Stimulated activated CD4-positive, alpha-beta T cell treated with anti-CD3 and anti-CD28 coated beads, Interleukin-1b, Interleukin-23, amount 100 ng/mL, for 24 hours (primary cell): Measurements from ENCODE around the gene CFAP221.
"Not testable (repeated sequence)": the region's sequence is repeated elsewhere in the genome, so short reads cannot be mapped to it uniquely, and the experiment has no call there.

Experiments used
- DNase-seq, 4 experiments: peaks; one replicate each; pipeline ENCODE4 v3.0.0-alpha.2; 2020; ENCODE audit warnings: low read depth in 4 of 4, low spot score in 1 of 4

The CFAP221 gene

DNA sequence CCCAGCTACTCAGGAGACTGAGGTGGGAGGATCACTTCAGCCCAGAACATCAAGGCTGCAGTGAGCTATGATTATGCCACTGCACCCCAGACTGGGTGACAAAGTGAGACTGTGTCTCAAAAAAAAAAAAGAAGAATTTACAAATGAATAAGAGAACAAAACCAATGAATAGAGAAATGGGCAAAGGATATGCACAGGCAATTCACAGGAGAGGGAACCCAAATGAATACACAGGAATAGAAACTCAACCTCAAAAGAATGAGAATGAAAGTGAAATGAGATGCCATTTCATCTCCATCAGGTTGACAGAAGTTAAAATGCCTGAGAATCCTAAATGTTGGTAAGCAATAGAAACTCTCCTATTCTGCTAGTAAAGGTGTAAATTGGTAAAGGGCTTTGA is 40.2 kb downstream of the CFAP221 start:
- no peak for DNase-seq

DNA sequence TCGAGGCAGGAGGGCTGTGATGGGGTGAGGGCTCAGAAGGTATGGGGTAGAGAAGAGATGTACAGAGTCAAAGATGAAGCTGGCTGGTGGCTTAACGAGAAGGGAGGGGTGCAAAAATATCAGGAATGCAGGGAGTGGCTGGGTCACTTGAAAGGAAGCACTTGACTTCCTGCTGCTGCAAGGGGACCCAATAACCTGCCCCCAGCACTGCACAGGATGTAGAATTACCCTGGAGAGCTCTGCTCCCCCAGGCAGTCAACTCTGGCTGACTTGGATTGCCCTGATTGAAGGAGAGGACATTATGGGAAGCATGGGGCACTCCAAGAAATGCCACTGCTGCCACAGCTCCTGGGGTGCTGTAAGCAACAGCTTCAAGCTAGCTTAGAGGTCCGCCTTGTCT is 41.8 kb downstream of the CFAP221 start:
- no peak for DNase-seq

DNA sequence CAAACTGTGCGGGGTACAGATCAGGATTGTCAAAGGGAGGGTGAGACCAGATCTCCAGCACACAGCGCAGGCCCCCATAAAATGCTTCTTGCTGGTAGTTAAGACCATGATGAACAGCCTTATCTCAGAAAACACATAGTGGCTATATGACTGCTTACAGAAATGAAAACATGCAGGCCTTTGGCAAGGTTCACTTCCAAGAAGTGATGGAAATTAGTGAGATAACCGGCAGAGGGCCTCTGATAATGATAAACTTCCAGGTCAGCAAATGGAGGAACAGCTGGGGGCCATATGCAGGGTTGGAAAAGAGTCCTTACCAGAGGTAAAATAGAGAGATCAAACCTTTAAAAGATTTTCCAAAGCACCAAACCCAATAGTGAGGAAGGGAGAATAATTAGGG is 46.6 kb downstream of the CFAP221 start:
- DNase-seq, result no peak

DNA sequence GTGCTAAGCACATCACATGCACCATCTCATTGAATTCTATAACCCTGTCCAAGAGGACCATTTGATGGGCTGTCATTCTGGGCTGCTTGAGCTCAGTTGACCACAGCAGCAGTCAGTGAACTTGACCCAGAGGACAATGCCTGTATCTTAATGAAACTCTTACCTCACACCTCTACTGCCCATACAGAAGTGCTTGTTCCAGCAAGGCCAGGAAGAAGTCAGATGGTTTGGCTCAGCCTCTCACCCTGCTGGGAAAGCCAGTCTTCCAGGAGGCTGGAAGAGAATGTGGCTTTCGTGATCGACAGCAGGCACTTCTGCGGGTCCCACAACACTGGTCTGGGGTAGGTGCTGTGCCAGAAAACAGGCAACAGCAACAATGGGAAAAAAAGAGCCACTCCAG is 47.3 kb downstream of the CFAP221 start:
- DNase-seq, result no peak

DNA sequence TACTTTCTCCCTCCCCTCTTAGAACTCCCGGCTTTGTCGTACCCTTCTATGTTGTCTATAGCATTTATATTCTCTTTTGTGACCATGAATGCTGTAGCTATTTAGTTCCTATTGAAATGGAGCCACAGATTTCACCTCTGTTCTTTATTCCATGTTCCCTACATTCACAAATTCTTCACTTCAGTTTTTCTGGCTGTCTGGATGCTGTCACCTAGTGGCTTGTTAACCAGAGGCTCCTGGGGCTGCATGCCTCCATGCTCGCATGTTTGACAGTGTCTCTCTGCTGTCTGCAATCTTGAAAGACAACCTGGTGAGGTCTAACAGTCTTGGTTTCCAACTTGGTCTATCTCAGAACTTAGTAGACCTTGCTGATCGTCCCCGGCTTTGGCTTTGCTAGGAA is 48.2 kb downstream of the CFAP221 start:
- DNase-seq, result no peak

DNA sequence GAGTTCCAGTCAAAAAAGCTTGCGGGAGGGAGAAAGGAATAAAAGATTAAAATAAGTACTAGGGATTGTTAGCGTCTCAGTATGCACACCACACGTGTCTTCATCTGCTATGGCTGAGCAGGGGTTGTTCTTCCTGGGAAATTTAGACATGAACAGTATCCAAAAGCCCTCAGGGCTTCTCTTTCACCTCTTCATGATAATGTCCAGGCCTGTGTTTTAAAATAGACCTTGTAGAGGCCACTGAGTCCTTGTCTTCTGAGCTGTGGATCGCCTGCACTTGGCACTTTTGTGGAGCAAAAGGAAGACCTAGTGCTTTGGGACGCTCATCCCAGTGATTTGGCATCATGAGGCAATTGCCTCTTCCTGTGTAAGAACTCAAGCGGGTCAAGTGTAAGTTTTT is 52.4 kb downstream of the CFAP221 start:
- DNase-seq, result no peak

DNA sequence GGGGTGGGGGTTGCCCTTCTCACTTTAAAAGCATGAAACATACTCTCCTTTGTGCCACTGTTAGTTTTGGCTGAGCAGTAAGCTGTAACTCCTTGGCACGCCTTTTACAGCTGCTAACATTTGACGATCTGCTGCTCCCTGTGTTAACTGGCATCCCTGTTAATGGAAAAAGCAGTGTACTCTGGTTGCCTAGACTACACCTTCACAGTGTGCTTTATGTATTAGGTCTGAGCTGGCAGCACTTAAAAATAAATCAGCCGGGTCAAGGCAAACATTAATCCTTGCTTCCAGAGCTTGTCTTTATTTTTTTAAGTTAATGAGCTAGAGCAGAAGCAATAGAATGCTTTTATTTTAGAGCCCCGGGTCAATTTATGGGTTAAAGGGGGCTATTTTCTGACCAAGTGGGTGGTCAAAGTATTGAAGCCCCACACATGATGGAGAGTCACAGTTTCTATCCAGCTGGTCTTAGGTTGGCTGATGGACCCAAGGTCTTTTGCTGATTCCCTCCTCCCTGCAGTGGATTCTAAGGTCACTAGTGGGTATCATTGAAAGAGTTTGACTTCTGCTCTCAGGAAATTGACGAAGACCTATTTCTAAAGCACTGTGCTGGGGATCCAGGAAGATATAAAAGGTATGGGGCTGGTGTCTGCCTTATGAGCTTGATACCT is 54.5 kb downstream of the CFAP221 start:
- DNase-seq, result no peak

DNA sequence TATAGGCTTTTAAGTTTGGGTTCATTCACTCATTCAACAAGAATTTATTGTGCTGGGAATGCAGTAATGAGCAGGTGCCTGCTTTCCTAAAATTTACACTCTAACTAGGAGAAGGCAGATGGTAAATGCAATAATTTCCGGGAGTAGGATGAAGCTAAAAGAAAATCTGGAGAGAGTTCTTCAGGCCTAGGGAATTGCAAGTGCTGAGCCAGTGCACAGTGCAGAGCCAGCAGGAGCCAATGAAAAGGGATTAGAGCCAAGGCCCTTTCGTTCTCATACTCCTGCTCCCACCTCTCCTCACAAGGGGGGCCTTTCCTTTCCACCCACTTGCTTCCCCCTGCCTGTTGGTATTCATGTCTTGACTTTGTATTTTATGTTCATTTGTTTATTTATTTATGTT is 55.1 kb downstream of the CFAP221 start:
- DNase-seq, result no peak

DNA sequence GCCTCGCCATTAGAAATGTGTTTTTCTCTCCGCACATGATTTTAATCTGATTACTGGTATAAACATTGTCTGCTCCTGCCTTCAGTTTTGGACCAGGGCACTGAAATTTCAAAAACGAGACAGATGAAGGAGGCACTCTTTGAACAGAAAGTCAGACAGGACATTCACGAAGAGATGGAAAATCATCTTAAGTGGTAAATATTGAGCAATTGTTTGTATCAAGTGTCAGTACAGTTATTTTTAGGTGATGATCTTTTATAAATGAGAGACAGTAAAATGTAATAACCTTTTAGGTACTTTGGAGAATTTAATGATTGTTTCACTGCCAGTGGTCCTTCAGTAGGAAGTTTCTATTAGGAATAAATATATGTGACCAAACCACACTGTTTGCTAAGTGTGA is 60.8 kb downstream of the CFAP221 start:
- no peak for DNase-seq

DNA sequence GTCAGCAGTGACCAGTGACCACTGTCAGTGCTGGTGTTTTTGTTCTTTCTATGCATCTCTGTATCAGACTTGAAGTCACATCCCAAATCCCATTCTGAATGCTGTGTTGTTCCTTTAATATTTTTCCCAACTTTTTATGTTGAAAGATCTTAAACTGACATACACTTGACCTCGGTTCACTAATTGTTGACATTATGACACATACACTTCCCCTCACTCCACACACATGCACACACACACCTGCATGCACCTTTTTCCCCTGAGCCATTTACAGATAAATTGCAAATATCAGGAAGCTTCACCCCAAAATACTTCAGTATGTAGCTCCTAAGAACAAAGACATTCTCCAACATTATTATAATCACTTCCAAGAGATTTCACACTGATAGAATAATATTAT is 62.4 kb downstream of the CFAP221 start:
- DNase-seq, result no peak

DNA sequence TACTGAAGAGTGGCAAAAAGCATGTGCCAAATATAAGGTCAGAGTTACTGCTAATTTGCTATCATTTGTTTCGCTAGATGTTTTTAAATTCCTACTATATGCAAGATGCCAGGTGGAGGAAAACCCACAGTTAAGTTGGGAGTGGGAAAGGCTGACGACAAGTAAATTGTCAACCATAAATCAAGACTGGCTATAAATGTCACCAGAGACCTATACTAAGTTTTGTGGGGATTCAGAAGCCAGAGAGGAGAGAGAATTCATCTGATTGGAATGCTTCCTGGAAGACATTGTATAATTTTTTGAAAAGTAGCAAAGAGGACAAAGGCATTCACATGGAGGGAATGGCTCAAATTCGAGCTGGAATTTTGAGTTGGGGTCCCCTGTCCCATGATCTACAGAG is 64.3 kb downstream of the CFAP221 start:
- no peak for DNase-seq

DNA sequence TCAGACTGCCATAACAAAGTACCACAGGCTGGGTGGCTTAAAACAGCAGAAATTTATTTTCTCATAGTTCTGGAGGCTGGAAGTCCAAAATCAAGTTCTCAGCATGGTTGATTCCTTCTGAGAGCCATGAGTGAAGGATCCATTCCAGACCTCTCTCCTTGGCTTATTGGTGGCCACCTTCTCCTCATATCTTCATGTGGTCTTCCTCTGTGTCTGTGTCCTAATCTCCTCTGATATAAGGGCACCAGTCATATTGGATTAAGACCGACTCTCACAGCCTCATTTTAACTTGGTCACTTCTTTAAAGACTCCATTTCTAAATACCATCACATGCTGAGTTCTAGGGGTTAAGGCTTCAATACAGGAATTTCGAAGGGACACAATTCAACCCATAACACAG is 65.1 kb downstream of the CFAP221 start:
- DNase-seq, result no peak

DNA sequence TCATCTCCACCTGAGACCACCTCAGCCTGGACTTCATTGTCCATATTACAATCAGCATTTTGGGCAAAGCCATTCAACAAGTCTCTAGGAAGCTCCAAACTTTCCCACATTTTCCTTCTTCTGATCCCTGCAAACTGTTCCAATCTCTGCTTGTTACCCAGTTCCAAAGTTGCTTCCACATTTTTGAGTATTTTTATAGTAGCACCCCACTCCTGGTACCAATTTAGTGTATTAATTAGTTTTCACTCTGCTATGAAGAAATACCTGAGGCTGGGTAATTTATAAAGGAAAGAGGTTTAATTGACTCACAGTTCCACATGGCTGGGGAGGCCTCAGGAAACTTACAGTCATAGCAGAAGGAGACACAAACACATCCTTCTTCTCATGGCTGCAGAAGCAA is 69.9 kb downstream of the CFAP221 start:
- DNase-seq, result not testable (repeated sequence)

DNA sequence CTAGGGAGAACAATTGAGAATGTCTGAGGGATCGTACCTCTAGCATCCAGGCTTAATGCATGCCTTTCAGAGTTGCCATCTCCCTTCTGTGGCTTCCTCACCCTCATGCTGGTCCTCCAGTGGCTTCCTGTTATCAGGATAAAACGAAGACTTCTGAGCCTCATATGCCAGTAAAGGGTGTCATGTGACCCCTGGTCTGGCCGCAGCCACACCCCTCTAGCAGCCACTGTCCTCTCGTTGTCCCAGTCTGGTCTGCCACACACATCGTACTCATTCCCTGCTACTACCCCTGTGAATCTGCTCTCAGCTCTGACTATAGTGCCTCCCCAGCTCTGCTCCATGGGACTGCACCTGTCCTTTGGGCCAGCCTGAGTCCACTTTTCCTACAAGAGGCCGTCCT is 72.2 kb downstream of the CFAP221 start:
- DNase-seq, result no peak

DNA sequence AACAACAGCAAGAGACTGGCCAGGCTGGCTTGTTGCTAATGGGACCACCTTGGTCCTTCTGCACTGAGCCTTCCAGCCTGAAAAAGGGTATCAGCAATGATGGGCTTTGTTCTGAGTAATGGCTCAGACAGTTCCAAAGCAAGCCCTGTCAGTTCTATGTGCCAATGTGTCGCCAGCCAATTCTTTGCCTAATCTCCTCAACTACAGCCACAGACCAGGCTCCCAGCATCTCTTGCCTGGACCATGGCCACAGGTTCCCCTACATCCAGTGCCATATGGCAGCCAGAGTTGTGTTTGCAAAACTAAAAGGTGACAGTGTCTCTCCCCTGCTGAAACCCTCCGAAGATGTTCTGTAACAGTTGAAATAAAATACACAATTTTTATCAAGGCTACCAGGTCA is 73.2 kb downstream of the CFAP221 start:
- DNase-seq, result no peak

DNA sequence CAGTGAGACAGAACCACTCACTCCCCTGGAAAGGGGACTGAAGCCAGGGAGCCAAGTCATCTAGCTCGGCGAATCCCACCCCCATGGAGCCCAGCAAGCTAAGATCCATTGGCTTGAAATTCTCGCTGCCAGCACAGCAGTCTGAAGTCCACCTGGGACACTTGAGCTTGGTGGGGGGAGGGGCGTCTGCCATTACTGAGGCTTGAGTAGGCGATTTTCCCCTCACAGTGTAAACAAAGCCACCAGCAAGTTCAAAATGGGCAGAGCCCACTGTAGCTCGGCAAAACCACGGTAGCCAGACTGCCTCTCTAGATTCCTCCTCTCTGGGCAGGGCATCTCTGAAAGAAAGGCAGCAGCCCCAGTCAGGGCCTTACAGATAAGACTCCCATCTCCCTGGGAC is 74.5 kb downstream of the CFAP221 start:
- not testable (repeated sequence) for DNase-seq

DNA sequence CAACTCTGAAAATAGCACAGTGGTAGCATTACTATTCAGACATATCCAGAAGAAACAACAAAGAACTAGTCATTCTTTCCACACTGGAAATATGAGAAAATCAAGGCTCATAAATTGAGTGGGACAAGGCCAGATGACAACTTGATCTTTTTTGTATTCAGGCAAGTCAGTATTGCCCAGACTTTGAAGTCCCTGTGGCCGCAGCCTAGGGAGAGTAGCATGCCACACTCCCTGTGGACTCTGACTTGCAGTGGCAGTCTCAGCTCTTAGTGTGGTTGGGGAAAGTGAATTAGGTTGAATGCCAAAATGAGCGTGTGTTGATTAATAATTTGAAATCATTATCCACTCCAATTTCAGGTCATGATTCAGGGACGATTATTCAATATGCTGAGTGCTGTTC is 81.0 kb downstream of the CFAP221 start:
- no peak for DNase-seq

DNA sequence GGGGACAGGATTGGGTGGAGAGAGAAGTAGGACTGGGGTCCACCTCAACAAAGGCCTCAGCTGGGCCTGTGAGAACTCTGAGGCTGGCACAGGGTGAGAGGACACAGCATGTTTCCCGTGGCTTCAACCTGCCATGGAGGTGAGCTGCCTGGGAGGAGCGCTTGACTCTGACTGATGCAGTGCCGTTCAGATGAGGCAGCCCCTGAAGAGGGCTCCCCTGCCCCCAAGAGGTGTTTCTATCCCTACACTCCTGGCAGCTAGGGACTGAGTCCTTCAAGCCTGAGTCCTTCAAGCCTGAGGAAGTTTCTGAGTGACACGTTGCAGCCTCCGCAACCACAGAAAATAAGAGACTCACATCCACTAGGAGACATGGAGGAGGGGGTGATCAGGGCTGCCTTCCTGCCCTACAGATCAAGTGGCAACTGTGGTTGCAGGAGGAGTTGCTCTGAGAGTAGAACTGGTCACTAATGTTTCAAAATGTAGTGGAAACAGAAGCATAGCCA is 85.1 kb downstream of the CFAP221 start:
- DNase-seq, result no peak

DNA sequence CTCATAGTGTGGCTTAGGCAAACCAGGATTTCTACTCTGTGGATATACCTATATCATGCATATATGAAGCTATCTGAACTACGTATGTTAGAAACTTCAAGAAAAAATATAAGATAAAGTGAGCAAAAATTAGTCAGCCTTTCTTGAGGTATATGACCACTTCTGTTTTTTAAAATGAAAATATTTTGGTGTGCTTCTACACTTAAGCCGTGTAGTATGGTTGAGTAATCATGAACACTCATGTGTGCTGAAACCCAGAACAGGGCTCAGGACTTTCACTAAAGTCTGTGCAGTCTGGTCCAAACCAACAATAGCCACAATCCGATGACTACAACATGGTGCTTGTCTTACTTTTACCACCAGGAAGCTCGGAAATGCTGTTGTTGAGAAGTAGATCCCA is 85.9 kb downstream of the CFAP221 start:
- no peak for DNase-seq

DNA sequence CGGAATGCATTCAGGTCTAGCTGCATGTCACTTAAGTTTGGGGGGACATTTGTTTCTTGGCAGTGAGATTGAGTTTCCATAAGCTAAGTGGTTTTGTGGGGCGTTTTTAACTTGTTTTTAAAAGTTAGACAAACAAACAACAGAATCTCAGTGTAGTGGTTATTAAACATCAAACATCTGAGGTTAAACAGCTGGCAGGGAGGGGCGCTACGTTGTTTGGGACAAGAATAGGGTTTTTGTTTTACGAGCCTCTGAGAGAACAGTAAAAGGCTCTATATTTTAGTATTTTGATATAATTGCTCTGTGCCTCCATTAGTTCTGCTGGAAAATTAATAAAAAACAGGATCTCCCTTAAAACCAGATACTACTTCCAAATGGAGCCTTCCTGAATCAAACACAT is 93.1 kb downstream of the CFAP221 start:
- DNase-seq, result no peak

DNA sequence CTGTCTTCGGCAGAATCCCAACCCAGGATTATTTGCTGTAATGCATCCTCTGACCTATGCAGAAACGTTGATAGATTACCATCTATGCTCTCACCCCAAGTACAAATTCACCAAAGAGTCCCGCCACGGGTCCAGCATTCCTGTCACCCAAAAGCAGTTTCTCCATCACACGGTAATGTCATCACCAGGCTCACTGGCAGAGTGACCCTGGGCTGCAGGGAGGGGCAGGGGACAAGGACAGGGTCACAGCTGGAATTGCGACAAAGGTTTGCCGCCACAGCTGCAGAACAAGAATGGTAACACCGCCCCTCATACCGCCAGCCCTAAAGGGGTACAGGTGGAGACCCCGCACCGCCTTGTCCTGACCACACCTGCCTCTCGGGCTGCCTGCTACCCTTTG is 94.0 kb downstream of the CFAP221 start:
- DNase-seq, result no peak

DNA sequence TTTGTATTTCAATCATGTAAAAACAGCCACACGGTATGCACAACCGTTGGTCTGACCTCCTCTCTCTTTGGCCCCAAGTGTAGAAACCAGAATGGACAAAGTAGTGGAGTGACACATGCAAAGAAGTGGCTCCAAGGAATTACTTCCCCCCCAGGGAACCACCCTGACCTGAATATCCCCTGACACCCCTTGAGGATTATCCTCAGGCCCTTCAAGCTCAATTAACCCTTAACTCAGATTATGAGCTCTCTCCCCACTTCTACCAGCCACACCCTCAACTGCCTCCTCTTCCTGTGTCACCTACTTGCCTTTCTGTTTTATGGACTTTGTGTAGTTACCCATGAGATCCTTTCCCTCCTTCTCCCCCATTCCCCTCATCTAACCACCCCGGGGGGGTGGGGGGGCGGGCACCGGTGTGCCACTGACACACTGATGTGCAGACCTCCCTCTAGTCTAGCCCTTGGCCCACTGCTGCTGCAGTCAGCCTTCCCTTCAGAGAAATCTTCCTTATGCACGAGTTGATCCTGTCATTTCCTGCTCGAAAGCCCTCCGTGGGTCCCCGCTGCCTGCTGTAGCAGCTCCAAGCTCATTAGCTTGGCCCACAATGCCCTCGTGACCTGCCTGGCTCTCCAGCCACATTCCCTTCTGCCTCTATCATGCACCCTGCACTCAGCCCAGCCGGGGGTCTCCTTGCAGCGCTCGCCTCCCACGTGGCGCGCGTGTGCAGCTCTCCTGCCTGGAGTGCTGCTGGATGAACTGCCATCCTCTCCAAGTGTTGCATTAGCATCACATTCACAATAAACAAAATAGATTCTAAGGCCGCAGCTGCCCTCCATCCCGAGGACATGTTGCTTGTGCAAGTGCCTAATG is 94.7 kb downstream of the CFAP221 start:
- DNase-seq, result no peak
